ENCODE measurements around the gene DUSP16.

- TF ChIP-seq POLR2A (IDR thresholded peaks at IDR 0.05): no peak
- TF ChIP-seq, protein P1, sequence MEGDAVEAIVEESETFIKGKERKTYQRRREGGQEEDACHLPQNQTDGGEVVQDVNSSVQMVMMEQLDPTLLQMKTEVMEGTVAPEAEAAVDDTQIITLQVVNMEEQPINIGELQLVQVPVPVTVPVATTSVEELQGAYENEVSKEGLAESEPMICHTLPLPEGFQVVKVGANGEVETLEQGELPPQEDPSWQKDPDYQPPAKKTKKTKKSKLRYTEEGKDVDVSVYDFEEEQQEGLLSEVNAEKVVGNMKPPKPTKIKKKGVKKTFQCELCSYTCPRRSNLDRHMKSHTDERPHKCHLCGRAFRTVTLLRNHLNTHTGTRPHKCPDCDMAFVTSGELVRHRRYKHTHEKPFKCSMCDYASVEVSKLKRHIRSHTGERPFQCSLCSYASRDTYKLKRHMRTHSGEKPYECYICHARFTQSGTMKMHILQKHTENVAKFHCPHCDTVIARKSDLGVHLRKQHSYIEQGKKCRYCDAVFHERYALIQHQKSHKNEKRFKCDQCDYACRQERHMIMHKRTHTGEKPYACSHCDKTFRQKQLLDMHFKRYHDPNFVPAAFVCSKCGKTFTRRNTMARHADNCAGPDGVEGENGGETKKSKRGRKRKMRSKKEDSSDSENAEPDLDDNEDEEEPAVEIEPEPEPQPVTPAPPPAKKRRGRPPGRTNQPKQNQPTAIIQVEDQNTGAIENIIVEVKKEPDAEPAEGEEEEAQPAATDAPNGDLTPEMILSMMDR (IDR thresholded peaks at IDR 0.05): no peak
Observed at GRCh38 chr12:12460935-12461922, 101.4 kb downstream of the DUSP16 start.
